Ascending aorta (tissue), 2 donors: Measurements from ENCODE around the gene ENTPD2. TPM values are rescaled to one million over a fixed set of nuclear protein-coding genes. Genes with fewer than 3 reads are reported as not detected.

ENCODE experiments used
- DNase-seq, 2 donors: peaks; one replicate each; pipeline ENCODE4 v3.0.0-alpha.2; 2019; ENCODE audit warnings: low spot score in 2 of 2
- H3K27ac ChIP-seq, 2 donors: fragments of 200-600 bp; sonication (generic); one replicate each; pipeline ENCODE4 v1.5.1; 2016 to 2017; ENCODE audit warnings: mild to moderate bottlenecking in 1 of 2
- H3K27me3 ChIP-seq: fragments of 200-600 bp; sonication (generic); one replicate; pipeline ENCODE4 v1.5.1; 2017
- H3K36me3 ChIP-seq, 2 donors: fragments of 200-600 bp; sonication (generic); one replicate each; pipeline ENCODE4 v1.5.1; 2016
- H3K4me1 ChIP-seq, 2 donors: fragments of 200-600 bp; sonication (generic); one replicate each; pipeline ENCODE4 v1.5.1; 2016 to 2017; ENCODE audit warnings: mild to moderate bottlenecking in 1 of 2
- H3K4me3 ChIP-seq, 2 donors: fragments of 200-600 bp; sonication (generic); one replicate each; pipeline ENCODE4 v1.5.1; 2016 to 2017; ENCODE audit warnings: mild to moderate bottlenecking in 1 of 2
- H3K9me3 ChIP-seq, 2 donors: fragments of 200-600 bp; sonication (generic); one replicate each; pipeline ENCODE4 v1.5.1; 2016
- intact Hi-C: fragments of 100-400 bp; cut with DNase I; formaldehyde crosslinking; loops from one replicate; pipeline ENCODE4 v1.15.1; 2023
- total RNA-seq: library from RNA; depleted of rRNA; stranded (reverse); fragments of >200 nt; gene quantifications from one replicate; pipeline ENCODE4 v1.1.0, GENCODE V29; 2016
- TF ChIP-seq, protein P1 (sequence below), 3 experiments: fragments of 200-600 bp in 2 of 3; fragments of 450-650 bp in 1 of 3; sonication (generic) in 2 of 3; IDR thresholded peaks; one replicate each; pipeline ENCODE4 v1.5.1; 2016 to 2019; ENCODE audit warnings: antibody characterized with exemption in 3 of 3, mild to moderate bottlenecking in 1 of 3, moderate library complexity in 1 of 3

Gene ENTPD2
- total RNA-seq, 1 donor from 2014 or later, result not detected

DNA sequence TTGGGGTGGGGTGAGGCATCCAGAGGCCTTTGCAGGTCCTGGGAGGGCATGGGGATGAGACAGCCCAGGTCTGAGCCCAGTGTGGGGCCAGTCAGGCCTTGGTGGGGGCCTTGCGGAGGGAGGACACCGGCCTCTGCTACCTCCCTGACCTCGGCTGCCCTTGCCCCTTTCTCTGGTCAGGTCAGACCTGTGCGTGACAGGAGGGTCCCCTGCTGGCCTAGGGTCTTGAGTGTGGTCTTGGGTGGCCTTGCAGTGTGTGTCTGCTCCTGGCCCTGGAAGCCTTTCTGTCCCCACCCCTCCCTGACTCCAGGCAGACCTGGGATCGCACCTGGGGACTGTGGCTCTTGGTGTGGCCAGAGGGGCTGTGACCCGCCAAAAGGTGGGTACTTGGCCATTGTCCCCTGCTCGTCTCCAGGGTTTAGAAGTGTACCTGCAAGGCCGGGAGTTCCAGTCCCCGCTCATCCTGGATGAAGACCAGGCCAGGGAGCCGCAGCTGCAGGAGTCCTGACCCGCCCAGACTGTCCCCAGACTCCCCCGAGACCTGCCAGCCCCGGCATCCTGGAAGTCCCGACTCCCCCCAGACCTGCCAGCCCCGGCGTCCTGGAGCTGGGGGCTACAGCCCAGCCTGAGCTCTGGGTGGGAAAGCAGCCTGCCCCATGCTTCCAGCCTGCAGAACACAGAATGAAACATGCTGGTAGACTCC is 28.5 kb upstream of the ENTPD2 start:
- TF ChIP-seq, protein P1, sequence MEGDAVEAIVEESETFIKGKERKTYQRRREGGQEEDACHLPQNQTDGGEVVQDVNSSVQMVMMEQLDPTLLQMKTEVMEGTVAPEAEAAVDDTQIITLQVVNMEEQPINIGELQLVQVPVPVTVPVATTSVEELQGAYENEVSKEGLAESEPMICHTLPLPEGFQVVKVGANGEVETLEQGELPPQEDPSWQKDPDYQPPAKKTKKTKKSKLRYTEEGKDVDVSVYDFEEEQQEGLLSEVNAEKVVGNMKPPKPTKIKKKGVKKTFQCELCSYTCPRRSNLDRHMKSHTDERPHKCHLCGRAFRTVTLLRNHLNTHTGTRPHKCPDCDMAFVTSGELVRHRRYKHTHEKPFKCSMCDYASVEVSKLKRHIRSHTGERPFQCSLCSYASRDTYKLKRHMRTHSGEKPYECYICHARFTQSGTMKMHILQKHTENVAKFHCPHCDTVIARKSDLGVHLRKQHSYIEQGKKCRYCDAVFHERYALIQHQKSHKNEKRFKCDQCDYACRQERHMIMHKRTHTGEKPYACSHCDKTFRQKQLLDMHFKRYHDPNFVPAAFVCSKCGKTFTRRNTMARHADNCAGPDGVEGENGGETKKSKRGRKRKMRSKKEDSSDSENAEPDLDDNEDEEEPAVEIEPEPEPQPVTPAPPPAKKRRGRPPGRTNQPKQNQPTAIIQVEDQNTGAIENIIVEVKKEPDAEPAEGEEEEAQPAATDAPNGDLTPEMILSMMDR (IDR thresholded peaks at IDR 0.05), result no peak
- Histone ChIP-seq H3K36me3 (peaks cover 8 to 10% of the 10 kb centered on the region in 2 donors), H3K9me3 (no peaks in the 10 kb centered on the region), H3K27me3 (no peaks in the 10 kb centered on the region), H3K4me1 (peaks cover 16 to 19% of the 10 kb centered on the region in 2 donors), H3K27ac (peak overlapping the region in 1 of 2 donors; percentile 60), H3K4me3 (no peak overlapping the region)
- DNase-seq, result no peak
- intact Hi-C loops, result no loop called here

DNA sequence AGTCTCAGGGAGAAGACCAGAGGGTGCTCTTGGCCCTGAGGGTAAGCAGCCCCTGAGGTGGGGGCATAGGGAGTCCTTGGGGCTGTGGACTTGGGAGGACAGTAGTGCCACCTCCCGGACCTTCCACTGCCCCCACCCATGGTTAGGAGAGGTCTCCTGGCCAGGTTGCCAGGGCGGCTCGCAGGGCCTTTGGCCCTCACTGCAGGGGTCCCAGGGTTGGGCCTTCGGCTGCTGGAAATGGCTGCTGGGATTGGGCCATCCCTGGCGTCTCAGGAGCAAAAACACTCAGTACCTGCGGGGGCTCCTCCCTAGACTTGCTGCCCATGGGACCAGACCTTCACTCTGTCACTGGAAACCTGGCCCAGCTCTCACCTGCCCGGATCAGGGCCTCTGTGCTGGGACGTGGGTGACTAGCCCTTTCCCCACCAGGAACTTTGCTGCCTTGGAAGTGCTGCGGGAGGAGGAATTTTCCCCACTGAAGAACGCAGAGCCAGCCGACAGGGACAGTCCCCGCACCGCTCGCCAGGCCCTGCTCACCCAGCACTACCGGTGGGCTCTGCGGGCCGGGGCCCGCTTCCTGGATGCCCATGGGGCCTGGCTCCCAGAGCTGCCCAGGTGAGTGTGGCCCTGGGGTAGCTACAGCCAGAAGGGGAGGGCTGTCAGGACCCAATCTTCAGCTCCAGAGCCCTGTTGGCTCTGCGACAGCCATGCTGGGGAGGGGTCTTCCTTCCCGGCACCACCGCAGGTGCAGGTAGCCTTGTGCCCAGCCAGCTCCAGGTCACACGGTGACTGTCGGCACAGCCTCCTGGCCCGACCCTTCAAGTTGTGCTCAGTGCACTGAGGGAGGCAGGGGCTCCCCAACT is 26.6 kb upstream of the ENTPD2 start:
- H3K27me3 ChIP-seq, result no peaks in the 10 kb centered on the region
- H3K36me3 ChIP-seq, result peaks cover 8 to 10% of the 10 kb centered on the region in 2 donors
- intact Hi-C loops, result no loop called here
- peaks cover 5 to 12% of the 10 kb centered on the region in 2 donors for H3K4me1 ChIP-seq
- no peak for DNase-seq
- no peak overlapping the region for H3K4me3 ChIP-seq
- no peaks in the 10 kb centered on the region for H3K9me3 ChIP-seq
- no peak overlapping the region for H3K27ac ChIP-seq
- TF ChIP-seq, protein P1 (IDR thresholded peaks at IDR 0.05), result no peak

DNA sequence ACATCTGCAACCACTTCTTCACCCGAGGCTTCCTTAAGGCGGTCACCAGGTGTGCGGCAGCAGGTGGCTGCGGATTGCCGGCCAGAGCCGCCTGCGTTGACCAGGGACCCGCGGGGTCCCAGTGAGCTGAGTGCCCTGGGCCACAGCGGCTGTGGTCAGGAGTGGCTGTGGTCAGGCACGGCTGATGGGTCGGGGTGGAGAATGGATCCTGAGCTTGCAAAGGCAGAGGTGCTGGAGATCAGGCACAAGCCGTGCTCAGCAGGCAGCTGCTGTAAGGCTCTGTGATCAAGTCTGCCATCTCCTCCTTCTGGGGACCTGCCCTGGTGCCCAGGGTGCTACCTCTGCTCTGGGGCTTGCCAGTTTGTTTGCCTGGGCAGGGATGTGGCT is 25.5 kb upstream of the ENTPD2 start:
- Histone ChIP-seq H3K36me3 (peaks cover 8 to 10% of the 10 kb centered on the region in 2 donors), H3K4me1 (peaks cover 5 to 10% of the 10 kb centered on the region in 2 donors), H3K9me3 (no peaks in the 10 kb centered on the region), H3K27me3 (no peaks in the 10 kb centered on the region), H3K4me3 (no peak overlapping the region), H3K27ac (no peak overlapping the region)
- intact Hi-C loops, result no loop called here
- DNase-seq, result no peak
- TF ChIP-seq, protein P1 (IDR thresholded peaks at IDR 0.05), result no peak

DNA sequence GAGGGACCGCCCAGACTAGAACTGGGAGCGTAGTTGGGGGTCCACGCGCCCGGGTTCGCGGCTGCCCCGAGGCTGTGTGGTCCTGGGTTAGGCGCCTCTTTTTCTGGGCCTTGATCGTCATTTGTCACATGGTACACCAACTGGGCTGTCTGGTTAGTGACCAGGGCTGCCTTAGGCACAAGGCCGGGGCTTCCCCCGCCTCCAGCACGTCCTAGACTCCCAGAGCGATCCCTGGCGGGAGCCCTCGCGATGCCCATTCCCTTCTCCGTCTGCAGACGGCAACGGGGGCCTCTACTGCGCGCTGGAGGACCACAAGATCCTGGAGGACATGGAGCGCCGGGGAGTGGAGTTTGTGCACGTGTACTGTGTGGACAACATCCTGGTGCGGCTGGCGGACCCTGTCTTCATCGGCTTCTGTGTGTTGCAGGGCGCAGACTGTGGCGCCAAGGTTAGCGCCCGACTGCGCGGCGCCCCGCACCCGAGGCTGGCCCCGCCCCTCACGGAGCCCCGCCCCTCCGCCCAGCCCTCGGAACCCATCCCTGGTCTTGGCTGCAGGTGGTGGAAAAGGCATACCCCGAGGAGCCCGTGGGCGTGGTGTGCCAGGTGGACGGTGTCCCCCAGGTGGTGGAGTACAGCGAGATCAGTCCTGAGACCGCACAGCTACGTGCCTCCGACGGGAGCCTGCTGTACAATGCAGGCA is 25.0 kb upstream of the ENTPD2 start:
- DNase-seq, result no peak
- Histone ChIP-seq H3K4me1 (peaks cover 5 to 10% of the 10 kb centered on the region in 2 donors), H3K9me3 (no peaks in the 10 kb centered on the region), H3K27ac (no peak overlapping the region), H3K36me3 (peaks cover 8 to 10% of the 10 kb centered on the region in 2 donors), H3K27me3 (no peaks in the 10 kb centered on the region), H3K4me3 (peak overlapping the region in 1 of 2 donors; percentile 79)
- intact Hi-C loops, result no loop called here
- TF ChIP-seq, protein P1 (IDR thresholded peaks at IDR 0.05), result no peak

DNA sequence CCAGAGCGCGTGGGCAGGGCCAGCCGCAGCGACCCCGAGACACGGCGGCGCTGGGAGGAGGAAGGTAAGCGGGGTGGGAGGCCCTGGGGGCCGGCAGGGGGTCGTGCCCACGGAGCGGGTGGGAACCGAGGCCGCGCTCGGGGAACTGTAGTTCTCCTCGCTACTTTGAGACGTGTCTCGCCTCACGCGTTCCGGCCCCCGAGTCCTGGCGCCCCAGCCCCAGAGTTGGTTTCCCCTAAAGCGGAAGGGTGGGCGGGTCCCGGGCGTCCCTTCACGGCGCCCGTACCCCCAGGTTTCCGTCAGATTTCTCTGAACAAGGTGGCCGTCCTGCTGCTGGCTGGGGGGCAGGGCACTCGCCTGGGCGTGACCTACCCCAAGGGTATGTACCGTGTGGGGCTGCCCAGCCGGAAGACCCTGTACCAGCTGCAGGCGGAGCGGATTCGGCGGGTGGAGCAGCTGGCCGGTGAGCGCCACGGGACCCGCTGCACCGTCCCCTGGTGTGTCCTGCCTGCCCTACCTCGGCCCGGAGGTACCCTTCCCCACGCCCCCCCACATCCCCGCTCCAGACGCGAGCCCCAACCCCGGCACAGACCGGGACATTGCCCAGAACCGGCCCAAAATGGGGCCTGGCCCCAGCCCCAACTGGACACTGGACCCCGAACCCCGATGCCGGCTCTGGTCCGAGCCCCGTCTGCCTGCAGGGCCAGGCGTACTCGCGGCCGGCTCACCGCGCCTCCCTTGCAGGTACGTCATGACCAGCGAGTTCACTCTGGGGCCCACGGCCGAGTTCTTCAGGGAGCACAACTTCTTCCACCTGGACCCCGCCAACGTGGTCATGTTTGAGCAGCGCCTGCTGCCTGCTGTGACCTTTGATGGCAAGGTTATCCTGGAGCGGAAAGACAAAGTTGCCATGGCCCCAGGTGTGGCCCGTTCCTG is 24.2 kb upstream of the ENTPD2 start:
- intact Hi-C loops, result no loop called here
- Histone ChIP-seq H3K9me3 (no peaks in the 10 kb centered on the region), H3K4me3 (peak overlapping the region; percentile 53 to 79), H3K27me3 (no peaks in the 10 kb centered on the region), H3K27ac (no peak overlapping the region), H3K36me3 (peaks cover 8 to 10% of the 10 kb centered on the region in 2 donors), H3K4me1 (peaks cover 5 to 10% of the 10 kb centered on the region in 2 donors)
- no peak for DNase-seq
- TF ChIP-seq, protein P1 (IDR thresholded peaks at IDR 0.05), result no peak
